HepG2 (cell line): Measurements from ENCODE around the gene TRMT2A. TPM values are rescaled to one million over a fixed set of nuclear protein-coding genes. Genes with fewer than 3 reads are reported as not detected.
A peak's percentile ranks its signal among the peaks of the same experiment; 100 is the strongest.

ENCODE experiments used
- ARID3A ChIP-seq: IDR thresholded peaks from 2 replicates; pipeline ENCODE4 v1.6.1; 2012; ENCODE audit warnings: low read depth, low read length, improper control_type of control experiment
- ATF1 ChIP-seq: IDR thresholded peaks from 2 replicates; pipeline ENCODE4 v1.6.1; 2016; ENCODE audit warnings: mild to moderate bottlenecking, control low read depth
- CHD2 ChIP-seq: IDR thresholded peaks from 2 replicates; pipeline ENCODE4 v1.6.1; 2011; ENCODE audit warnings: low read depth, low read length, improper control_type of control experiment
- FOSL2 ChIP-seq: sonication (generic); formaldehyde crosslinking; IDR thresholded peaks from 2 replicates; pipeline ENCODE4 v1.4.0; 2020; ENCODE audit warnings: missing genetic modification reagents
- KDM2A ChIP-seq: sonication (generic); formaldehyde crosslinking; IDR thresholded peaks from 2 replicates; pipeline ENCODE4 v1.4.0; 2020; ENCODE audit warnings: low read depth, missing genetic modification reagents, borderline replicate concordance
- KDM6A ChIP-seq: IDR thresholded peaks from 2 replicates; pipeline ENCODE4 v1.6.1; 2016; ENCODE audit warnings: low read depth
- MED1 ChIP-seq: sonication (generic); formaldehyde crosslinking; IDR thresholded peaks from 2 replicates; pipeline ENCODE4 v1.4.0; 2020; ENCODE audit warnings: missing genetic modification reagents
- NCOR1 ChIP-seq: fragments of 200-600 bp; sonication (generic); IDR thresholded peaks from 2 replicates; pipeline ENCODE4 v1.7.0; 2017; ENCODE audit warnings: antibody characterized with exemption, low read length, borderline replicate concordance
- NR3C1 ChIP-seq: sonication (generic); formaldehyde crosslinking; IDR thresholded peaks from 2 replicates; pipeline ENCODE4 v1.4.0; 2020; ENCODE audit warnings: missing genetic modification reagents
- PAWR ChIP-seq: sonication (generic); formaldehyde crosslinking; IDR thresholded peaks from 2 replicates; pipeline ENCODE4 v1.4.0; 2020; ENCODE audit warnings: missing genetic modification reagents, mild to moderate bottlenecking, borderline replicate concordance
- RAD21 ChIP-seq: fragments of 450-650 bp; formaldehyde crosslinking; IDR thresholded peaks from 2 replicates; pipeline ENCODE4 v1.5.0; 2020; ENCODE audit warnings: mild to moderate bottlenecking
- SALL1 ChIP-seq: sonication (generic); formaldehyde crosslinking; IDR thresholded peaks from 2 replicates; pipeline ENCODE4 v1.8.0; 2022; ENCODE audit warnings: mild to moderate bottlenecking, missing genetic modification reagents
- SIX1 ChIP-seq: sonication (generic); formaldehyde crosslinking; IDR thresholded peaks from 2 replicates; pipeline ENCODE4 v1.4.0; 2020; ENCODE audit warnings: missing genetic modification reagents, borderline replicate concordance
- SRSF4 ChIP-seq: fragments of 200-400 bp; formaldehyde crosslinking; IDR thresholded peaks from one replicate; pipeline ENCODE4 v1.6.1; 2018; ENCODE audit warnings: mild to moderate bottlenecking, low read depth, low read length, moderate library complexity; ENCODE audit not compliant: poor library complexity, severe bottlenecking
- TBX3 ChIP-seq: fragments of 450-650 bp; IDR thresholded peaks from 2 replicates; pipeline ENCODE4 v1.6.1; 2017; ENCODE audit warnings: antibody characterized with exemption, mild to moderate bottlenecking, inconsistent platforms, borderline replicate concordance
- ZBTB42 ChIP-seq: sonication (generic); formaldehyde crosslinking; IDR thresholded peaks from 2 replicates; pipeline ENCODE4 v1.5.0; 2020; ENCODE audit warnings: mild to moderate bottlenecking, missing genetic modification reagents
- ZKSCAN5 ChIP-seq: sonication (generic); formaldehyde crosslinking; IDR thresholded peaks from 2 replicates; pipeline ENCODE4 v1.5.1; 2020; ENCODE audit warnings: mild to moderate bottlenecking, missing genetic modification reagents
- ZNF407 ChIP-seq: sonication (generic); formaldehyde crosslinking; IDR thresholded peaks from one replicate; pipeline ENCODE4 v1.5.1; 2020; ENCODE audit warnings: mild to moderate bottlenecking, missing genetic modification reagents; ENCODE audit errors: not compliant biosample characterization
- ZNF430 ChIP-seq: sonication (generic); formaldehyde crosslinking; IDR thresholded peaks from 2 replicates; pipeline ENCODE4 v1.9.0; 2021; ENCODE audit warnings: mild to moderate bottlenecking, missing genetic modification reagents
- ZNF441 ChIP-seq: sonication (generic); formaldehyde crosslinking; IDR thresholded peaks from 2 replicates; pipeline ENCODE4 v1.7.0; 2021; ENCODE audit warnings: missing genetic modification reagents, borderline replicate concordance
- ZNF570 ChIP-seq: sonication (generic); formaldehyde crosslinking; IDR thresholded peaks from 2 replicates; pipeline ENCODE4 v1.4.0; 2020; ENCODE audit warnings: mild to moderate bottlenecking, missing genetic modification reagents, borderline replicate concordance
- ZNF644 ChIP-seq: IDR thresholded peaks from 2 replicates; pipeline ENCODE4 v1.6.1; 2016; ENCODE audit warnings: low read depth
- polyA plus RNA-seq, 8 experiments: library from polyadenylated mRNA; depleted of rRNA in 3 of 8; stranded (reverse) in 7 of 8; unstranded in 1 of 8; fragments of >200 nt; fragmentation: Illumina TruSeq in 4 of 8; extraction: Trizol in 4 of 8; gene quantifications; 2 replicates each; pipeline versions ENCODE4 v1.2.1 to v1.2.3, GENCODE V29; 2011 to 2016; ENCODE audit warnings: low read depth in 4 of 8, missing spikeins in 1 of 8, mixed read lengths in 1 of 8; ENCODE audit not compliant: insufficient read depth in 1 of 8
- total RNA-seq, 5 experiments: library from RNA; depleted of rRNA; stranded (reverse); fragments of >200 nt; fragmentation: Illumina TruSeq; extraction: Trizol; gene quantifications; 2 replicates each; pipeline ENCODE4 v1.2.3, GENCODE V29; 2016; ENCODE audit warnings: low read depth in 1 of 5

The TRMT2A gene
- total and polyA plus RNA-seq, 2 of the 13 experiments (the other 11 are each of a cell fraction or from before 2014, with no cell fraction given): 24.0 to 30.3 TPM

GRCh38 chr22:20156611-20157429 lies 39.8 kb upstream of the TRMT2A start (continued):
- no peak for TF ChIP-seq CHD2
- no peak for TF ChIP-seq KDM6A (CRISPR knock-in tag)
- no peak for TF ChIP-seq MED1
- TF ChIP-seq ZNF407 (CRISPR knock-in tag): no peak
- TF ChIP-seq ZNF430 (CRISPR knock-in tag): no peak
- TF ChIP-seq ZNF570 (CRISPR knock-in tag): no peak
- no peak for TF ChIP-seq NCOR1
- peak; percentile 78 for TF ChIP-seq KDM2A (CRISPR knock-in tag)
- TF ChIP-seq FOSL2: peak; percentile 10; the same call in 1 of the 2 replicates
- no peak for TF ChIP-seq ARID3A
- no peak for TF ChIP-seq ZKSCAN5 (CRISPR knock-in tag)
- TF ChIP-seq ATF1 (CRISPR knock-in tag): no peak
- TF ChIP-seq NR3C1 (CRISPR knock-in tag): no peak
- TF ChIP-seq TBX3: no peak
- no peak for TF ChIP-seq ZNF644 (CRISPR knock-in tag)
- TF ChIP-seq PAWR (CRISPR knock-in tag): no peak
- no peak for TF ChIP-seq ZNF441
- TF ChIP-seq SALL1: peak; percentile 28; the same call in 1 of the 2 replicates
- TF ChIP-seq SRSF4: no peak
- TF ChIP-seq ZBTB42: no peak
- TF ChIP-seq RAD21 (CRISPR knock-in tag): peak; percentile 98
- TF ChIP-seq SIX1: no peak
